ENCODE measurements around the gene PPP1R7.

Gene PPP1R7

DNA sequence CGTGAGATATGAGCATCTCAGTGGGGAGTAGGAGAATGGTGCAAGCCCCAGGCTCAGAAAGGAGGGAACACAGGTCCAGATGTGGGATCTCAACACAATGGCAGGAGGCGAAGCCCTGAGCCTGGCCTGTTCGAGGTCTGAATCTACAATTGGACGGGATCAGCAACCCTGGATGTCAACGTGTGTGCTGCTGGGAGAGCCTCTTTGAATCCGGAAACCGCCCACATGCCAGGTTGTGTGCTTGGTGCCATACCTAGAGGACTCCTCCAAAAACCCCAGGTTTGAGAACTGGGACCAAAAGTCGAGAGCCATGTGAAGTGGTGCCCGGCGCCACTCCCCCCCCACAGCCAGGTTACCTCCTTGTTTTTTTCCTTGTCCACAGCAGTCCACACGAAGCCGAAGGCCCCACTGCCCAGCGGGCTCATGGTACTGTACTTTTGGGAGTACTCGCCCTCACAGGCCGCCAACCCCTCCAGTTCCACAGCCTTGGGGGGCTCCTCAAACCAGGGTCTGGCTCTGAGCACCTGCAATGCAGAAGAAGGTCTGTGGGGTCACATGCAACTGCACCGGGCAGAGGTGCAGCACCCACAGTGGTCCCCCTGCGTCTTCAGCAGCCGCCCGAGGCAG is 27.8 kb upstream of the PPP1R7 start:
- H3K4me3 ChIP-seq (ENCODE audit: low read length, poor library complexity, severe bottlenecking) = no peak overlapping the region
- H3F3A ChIP-seq (ENCODE audit: low read depth) = no peaks in the 10 kb centered on the region
- no peaks in the 10 kb centered on the region for H4K20me1 ChIP-seq (ENCODE audit: insufficient read depth, low read length, poor library complexity, severe bottlenecking)
- H3K9me3 ChIP-seq (ENCODE audit: insufficient read depth, low read depth, low read length) = no peaks in the 10 kb centered on the region
- TF ChIP-seq EZH2phosphoT487 (IDR thresholded peaks at IDR 0.05; ENCODE audit: borderline replicate concordance) = no peak
- TF ChIP-seq, protein P1, sequence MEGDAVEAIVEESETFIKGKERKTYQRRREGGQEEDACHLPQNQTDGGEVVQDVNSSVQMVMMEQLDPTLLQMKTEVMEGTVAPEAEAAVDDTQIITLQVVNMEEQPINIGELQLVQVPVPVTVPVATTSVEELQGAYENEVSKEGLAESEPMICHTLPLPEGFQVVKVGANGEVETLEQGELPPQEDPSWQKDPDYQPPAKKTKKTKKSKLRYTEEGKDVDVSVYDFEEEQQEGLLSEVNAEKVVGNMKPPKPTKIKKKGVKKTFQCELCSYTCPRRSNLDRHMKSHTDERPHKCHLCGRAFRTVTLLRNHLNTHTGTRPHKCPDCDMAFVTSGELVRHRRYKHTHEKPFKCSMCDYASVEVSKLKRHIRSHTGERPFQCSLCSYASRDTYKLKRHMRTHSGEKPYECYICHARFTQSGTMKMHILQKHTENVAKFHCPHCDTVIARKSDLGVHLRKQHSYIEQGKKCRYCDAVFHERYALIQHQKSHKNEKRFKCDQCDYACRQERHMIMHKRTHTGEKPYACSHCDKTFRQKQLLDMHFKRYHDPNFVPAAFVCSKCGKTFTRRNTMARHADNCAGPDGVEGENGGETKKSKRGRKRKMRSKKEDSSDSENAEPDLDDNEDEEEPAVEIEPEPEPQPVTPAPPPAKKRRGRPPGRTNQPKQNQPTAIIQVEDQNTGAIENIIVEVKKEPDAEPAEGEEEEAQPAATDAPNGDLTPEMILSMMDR (conservative IDR thresholded peaks at IDR 0.05; ENCODE audit: low read length) = no peak
- H2AFZ ChIP-seq (ENCODE audit: low read length) = no peak overlapping the region
- no peaks in the 10 kb centered on the region for H3K27me3 ChIP-seq (ENCODE audit: insufficient read depth, low read length, poor library complexity, severe bottlenecking)
- H3K4me1 ChIP-seq (ENCODE audit: insufficient read depth, low read length, poor library complexity, severe bottlenecking) = no peaks in the 10 kb centered on the region
- H3K9ac ChIP-seq (ENCODE audit: low read depth, low read length, poor library complexity, severe bottlenecking) = no peak overlapping the region
- H3K36me3 ChIP-seq (ENCODE audit: insufficient read depth, low read length) = peaks cover 22% of the 10 kb centered on the region; the same call in 1 of the 2 replicates
- H3K4me2 ChIP-seq (ENCODE audit: low read depth, low read length, poor library complexity, severe bottlenecking) = no peak overlapping the region
- H3K79me2 ChIP-seq (ENCODE audit: insufficient read depth, low read length) = no peaks in the 10 kb centered on the region
- H3K9me2 ChIP-seq (replicated peaks; ENCODE audit: low read depth, low read length) = no peaks in the 10 kb centered on the region

DNA sequence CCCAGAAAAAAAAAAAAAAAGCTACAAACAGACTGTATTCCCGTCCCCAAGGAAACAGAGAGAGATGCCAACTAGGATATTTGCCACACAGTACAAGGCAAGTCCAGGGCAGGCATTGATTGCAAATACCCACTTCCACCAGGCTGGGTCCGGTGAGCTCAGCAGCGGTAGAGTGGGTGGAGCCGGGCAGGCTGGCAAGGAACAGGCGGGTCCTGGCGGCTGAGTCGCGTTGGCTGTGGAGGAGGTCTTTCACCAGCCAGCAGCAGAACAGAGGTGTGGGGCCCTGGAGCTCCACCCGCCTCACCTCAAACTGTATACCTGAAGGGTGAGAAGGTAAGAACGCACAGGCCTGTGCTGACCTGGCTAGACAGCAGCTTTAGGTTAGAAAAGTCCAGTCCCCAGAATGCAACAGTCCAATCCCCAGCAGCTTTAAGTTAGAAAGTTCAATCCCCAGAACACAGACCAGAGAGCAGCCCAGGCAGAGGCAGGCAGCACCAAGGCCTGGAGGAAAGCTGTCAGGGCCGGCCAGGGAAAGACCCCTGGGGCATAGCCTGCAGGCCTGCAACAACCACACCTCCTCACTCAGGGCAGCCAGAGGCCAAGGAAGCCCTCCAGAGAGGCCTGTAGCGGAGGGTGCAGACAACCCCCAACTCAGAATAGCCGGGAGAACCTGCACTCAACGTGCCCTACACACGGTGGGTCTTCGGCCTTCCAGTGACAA is 26.3 kb upstream of the PPP1R7 start:
- Histone ChIP-seq H3K4me2 (ENCODE audit: low read depth, low read length, poor library complexity, severe bottlenecking) (no peak overlapping the region), H3K9me3 (ENCODE audit: insufficient read depth, low read depth, low read length) (no peaks in the 10 kb centered on the region), H3K36me3 (ENCODE audit: insufficient read depth, low read length) (peaks cover 22% of the 10 kb centered on the region; the same call in 1 of the 2 replicates)

DNA sequence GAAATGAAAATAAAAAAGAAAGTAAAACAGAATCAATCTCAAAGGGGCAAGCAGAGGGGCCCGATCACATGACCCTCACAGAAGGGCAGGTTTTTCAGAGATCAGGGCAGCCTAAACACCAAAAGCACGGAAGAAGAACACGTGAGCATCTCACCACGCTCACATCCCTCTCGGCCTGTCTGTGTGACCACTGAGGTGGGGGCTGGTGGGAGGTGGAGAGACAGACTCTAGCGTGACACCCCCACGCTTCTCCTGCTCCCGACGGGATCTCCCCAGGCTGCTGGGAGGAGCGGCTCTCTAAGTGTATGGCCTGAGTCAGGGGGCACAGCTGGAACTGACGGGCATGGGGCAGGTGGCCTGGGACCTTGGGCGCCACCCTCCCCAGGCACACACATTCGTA is 24.6 kb upstream of the PPP1R7 start:
- H4K20me1 ChIP-seq (ENCODE audit: insufficient read depth, low read length, poor library complexity, severe bottlenecking) = no peaks in the 10 kb centered on the region
- H3K4me3 ChIP-seq (ENCODE audit: low read length, poor library complexity, severe bottlenecking) = no peak overlapping the region
- no peaks in the 10 kb centered on the region for H3K4me1 ChIP-seq (ENCODE audit: insufficient read depth, low read length, poor library complexity, severe bottlenecking)
- no peak overlapping the region for H3K4me2 ChIP-seq (ENCODE audit: low read depth, low read length, poor library complexity, severe bottlenecking)
- H3K9ac ChIP-seq (ENCODE audit: low read depth, low read length, poor library complexity, severe bottlenecking) = no peak overlapping the region
- H3K36me3 ChIP-seq (ENCODE audit: insufficient read depth, low read length) = peaks cover 20% of the 10 kb centered on the region; the same call in 1 of the 2 replicates
- no peaks in the 10 kb centered on the region for H3K27me3 ChIP-seq (ENCODE audit: insufficient read depth, low read length, poor library complexity, severe bottlenecking)
- H3F3A ChIP-seq (ENCODE audit: low read depth) = no peaks in the 10 kb centered on the region
- no peaks in the 10 kb centered on the region for H3K79me2 ChIP-seq (ENCODE audit: insufficient read depth, low read length)
- TF ChIP-seq, protein P1 (conservative IDR thresholded peaks at IDR 0.05; ENCODE audit: low read length) = no peak
- no peak for TF ChIP-seq EZH2phosphoT487 (IDR thresholded peaks at IDR 0.05; ENCODE audit: borderline replicate concordance)
- H3K9me3 ChIP-seq (ENCODE audit: insufficient read depth, low read depth, low read length) = no peaks in the 10 kb centered on the region
- no peak overlapping the region for H2AFZ ChIP-seq (ENCODE audit: low read length)
- H3K9me2 ChIP-seq (replicated peaks; ENCODE audit: low read depth, low read length) = no peaks in the 10 kb centered on the region

More for the DNA sequence above, 26.3 kb upstream of the PPP1R7 start:
- Histone ChIP-seq H3K4me1 (ENCODE audit: insufficient read depth, low read length, poor library complexity, severe bottlenecking) (no peaks in the 10 kb centered on the region), H4K20me1 (ENCODE audit: insufficient read depth, low read length, poor library complexity, severe bottlenecking) (no peaks in the 10 kb centered on the region), H3K27me3 (ENCODE audit: insufficient read depth, low read length, poor library complexity, severe bottlenecking) (no peaks in the 10 kb centered on the region), H2AFZ (ENCODE audit: low read length) (no peak overlapping the region), H3K4me3 (ENCODE audit: low read length, poor library complexity, severe bottlenecking) (no peak overlapping the region), H3K9ac (ENCODE audit: low read depth, low read length, poor library complexity, severe bottlenecking) (no peak overlapping the region), H3K9me2 (replicated peaks; ENCODE audit: low read depth, low read length) (no peaks in the 10 kb centered on the region), H3F3A (ENCODE audit: low read depth) (no peaks in the 10 kb centered on the region), H3K79me2 (ENCODE audit: insufficient read depth, low read length) (no peaks in the 10 kb centered on the region)
- TF ChIP-seq, protein P1 (conservative IDR thresholded peaks at IDR 0.05; ENCODE audit: low read length) = no peak
- no peak for TF ChIP-seq EZH2phosphoT487 (IDR thresholded peaks at IDR 0.05; ENCODE audit: borderline replicate concordance)

Measured in Loucy (cell line).